DOHH2 (cell line): ENCODE results near the gene HIVEP1.

Experiments
- EZH2phosphoT487 ChIP-seq: fragments of 200-600 bp; sonication (generic); IDR thresholded peaks from 2 replicates; pipeline ENCODE4 v1.6.1; 2017; ENCODE audit warnings: borderline replicate concordance, mild to moderate bottlenecking, antibody characterized with exemption, low read length, moderate library complexity, mixed read lengths
- TF ChIP-seq, protein P1 (sequence below): fragments of 200-600 bp; sonication (generic); IDR thresholded peaks from one replicate; pipeline ENCODE4 v1.5.1; 2014; ENCODE audit warnings: antibody characterized with exemption, mild to moderate bottlenecking, low read depth, low read length; ENCODE audit not compliant: poor library complexity, severe bottlenecking

DNA sequence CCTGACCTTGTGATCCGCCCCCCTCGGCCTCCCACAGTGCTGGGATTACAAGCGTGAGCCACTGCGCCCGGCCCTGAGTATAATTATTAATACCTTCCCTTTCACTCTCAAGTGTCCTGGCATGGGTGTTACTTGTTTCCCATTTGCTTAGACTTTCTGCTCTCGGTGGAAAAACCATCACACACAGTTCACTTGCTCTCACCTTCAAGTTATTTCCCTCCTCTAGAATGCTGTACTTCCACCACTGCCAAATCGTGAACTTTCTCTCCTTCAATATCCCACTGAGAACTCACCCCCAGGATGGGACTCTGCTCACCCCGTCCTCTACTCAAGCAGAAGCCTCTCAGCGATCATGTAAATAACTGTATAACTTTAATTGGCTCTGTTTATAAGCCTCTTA is 4.6 kb upstream of the HIVEP1 start:
- TF ChIP-seq, protein P1, sequence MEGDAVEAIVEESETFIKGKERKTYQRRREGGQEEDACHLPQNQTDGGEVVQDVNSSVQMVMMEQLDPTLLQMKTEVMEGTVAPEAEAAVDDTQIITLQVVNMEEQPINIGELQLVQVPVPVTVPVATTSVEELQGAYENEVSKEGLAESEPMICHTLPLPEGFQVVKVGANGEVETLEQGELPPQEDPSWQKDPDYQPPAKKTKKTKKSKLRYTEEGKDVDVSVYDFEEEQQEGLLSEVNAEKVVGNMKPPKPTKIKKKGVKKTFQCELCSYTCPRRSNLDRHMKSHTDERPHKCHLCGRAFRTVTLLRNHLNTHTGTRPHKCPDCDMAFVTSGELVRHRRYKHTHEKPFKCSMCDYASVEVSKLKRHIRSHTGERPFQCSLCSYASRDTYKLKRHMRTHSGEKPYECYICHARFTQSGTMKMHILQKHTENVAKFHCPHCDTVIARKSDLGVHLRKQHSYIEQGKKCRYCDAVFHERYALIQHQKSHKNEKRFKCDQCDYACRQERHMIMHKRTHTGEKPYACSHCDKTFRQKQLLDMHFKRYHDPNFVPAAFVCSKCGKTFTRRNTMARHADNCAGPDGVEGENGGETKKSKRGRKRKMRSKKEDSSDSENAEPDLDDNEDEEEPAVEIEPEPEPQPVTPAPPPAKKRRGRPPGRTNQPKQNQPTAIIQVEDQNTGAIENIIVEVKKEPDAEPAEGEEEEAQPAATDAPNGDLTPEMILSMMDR: no peak
- TF ChIP-seq EZH2phosphoT487: no peak
